K562 (cell line): Measurements from ENCODE around the gene SIT1.

Experiments
- BRCA1 ChIP-seq, 2 experiments: fragments of 450-650 bp in 1 of 2; sonication (generic) in 1 of 2; formaldehyde crosslinking in 1 of 2; IDR thresholded peaks; 2 replicates each; pipeline versions ENCODE4 v1.5.0 to v1.6.1; 2017 to 2020; ENCODE audit warnings: mild to moderate bottlenecking in 1 of 2, missing genetic modification reagents in 1 of 2
- CTCF ChIP-seq, 3 experiments: IDR thresholded peaks in 2 of 3; conservative IDR thresholded peaks in 1 of 3; 2 replicates each; pipeline ENCODE4 v1.5.1; 2011 to 2012; ENCODE audit warnings: low read length in 3 of 3, mild to moderate bottlenecking in 3 of 3, control low read depth in 2 of 3, improper control_type of control experiment in 1 of 3, inconsistent platforms in 1 of 3, low read depth in 1 of 3, mixed read lengths in 1 of 3, moderate library complexity in 1 of 3; ENCODE audit not compliant: insufficient read depth in 2 of 3
- E2F3 ChIP-seq: fragments of 250-450 bp; sonication (Bioruptor Pico); IDR thresholded peaks from 2 replicates; pipeline ENCODE4 v1.4.0; 2020; ENCODE audit warnings: mild to moderate bottlenecking
- EP300 ChIP-seq: IDR thresholded peaks from 2 replicates; pipeline ENCODE4 v1.6.1; 2012; ENCODE audit warnings: low read length, improper control_type of control experiment
- POLR2AphosphoS5 ChIP-seq: IDR thresholded peaks from 2 replicates; pipeline ENCODE4 v1.6.1; 2011; ENCODE audit warnings: mild to moderate bottlenecking, low read depth, low read length, moderate library complexity; ENCODE audit not compliant: control insufficient read depth, insufficient read depth
- SIRT6 ChIP-seq: IDR thresholded peaks from one replicate; pipeline ENCODE4 v1.6.1; 2012; ENCODE audit warnings: low read depth, mild to moderate bottlenecking, control low read depth, inconsistent platforms, low read length, moderate library complexity
- TSHZ1 ChIP-seq: fragments of 250-450 bp; sonication (Bioruptor Pico); IDR thresholded peaks from 2 replicates; pipeline ENCODE4 v1.4.0; 2020; ENCODE audit warnings: mild to moderate bottlenecking, moderate library complexity
- ZBTB7A ChIP-seq: IDR thresholded peaks from 2 replicates; pipeline ENCODE4 v1.6.1; 2011; ENCODE audit warnings: low read depth, mild to moderate bottlenecking, low read length, moderate library complexity, borderline replicate concordance; ENCODE audit not compliant: control insufficient read depth

- TF ChIP-seq BRCA1 (IDR thresholded peaks at IDR 0.05) (no peak), BRCA1 (CRISPR knock-in tag; IDR thresholded peaks at IDR 0.05) (no peak), EP300 (no peak), SIRT6 (no peak), E2F3 (CRISPR knock-in tag) (no peak), TSHZ1 (no peak), CTCF (IDR thresholded peaks at IDR 0.05 in 2 of 3, conservative IDR thresholded peaks at IDR 0.05 in 1 of 3; ENCODE audit: insufficient read depth in 2 of 3, low read depth in 1 of 3, low read length in 3 of 3) (no peak), POLR2AphosphoS5 (no peak), ZBTB7A (no peak)
Measured at GRCh38 chr9:35659340-35659739, 8.6 kb upstream of the SIT1 start.
